ENCODE data around the gene GNAT3.

DNA sequence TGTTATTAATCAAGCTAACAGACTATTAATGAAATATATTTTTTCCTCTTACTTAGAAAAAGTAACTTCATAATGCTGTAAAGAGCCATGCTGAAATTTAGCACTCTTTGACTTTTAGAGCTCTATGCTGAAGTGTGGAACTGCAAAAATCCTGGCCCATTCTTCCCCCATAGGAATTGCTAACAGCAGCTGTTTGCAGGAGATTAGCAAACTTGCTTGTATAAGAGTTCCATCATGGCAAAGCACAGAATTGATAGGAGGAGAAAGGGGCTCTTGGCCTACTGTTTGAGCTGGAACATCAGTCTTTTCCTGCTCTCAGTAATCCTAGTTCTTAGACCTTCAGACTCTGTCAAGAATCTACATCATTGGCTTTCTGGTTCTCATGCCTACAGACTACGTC, 18.3 kb upstream of the GNAT3 start:
- TF ChIP-seq CTCF (IDR thresholded peaks at IDR 0.05) = no peak
- TF ChIP-seq POLR2A (IDR thresholded peaks at IDR 0.05) = no peak
- TF ChIP-seq POLR2AphosphoS5 (IDR thresholded peaks at IDR 0.05) = no peak
- no peak for TF ChIP-seq EP300 (IDR thresholded peaks at IDR 0.05)

Data from sigmoid colon (tissue), 4 donors.